ENCODE data around the gene TMEM59L.
A peak's percentile ranks its signal among the peaks of the same experiment; 100 is the strongest.

TMEM59L gene

GRCh38 chr19:18665771-18666202 lies 53.1 kb downstream of the TMEM59L start:
- no peak for DNase-seq
- Histone ChIP-seq H3K27ac (ENCODE audit: low read depth, low read length) (no peak overlapping the region), H2AK5ac (ENCODE audit: low read length) (no peak overlapping the region), H3K4me2 (ENCODE audit: low read length) (no peak overlapping the region), H2AFZ (ENCODE audit: insufficient read depth, low read length, poor library complexity) (no peak overlapping the region), H4K12ac (ENCODE audit: low read depth, low read length) (no peak overlapping the region), H3K79me2 (ENCODE audit: control insufficient read depth, insufficient read depth, low read length, poor library complexity) (no peaks in the 10 kb centered on the region), H3K9me3 (ENCODE audit: insufficient read depth, low read depth, low read length) (peaks cover 6% of the 10 kb centered on the region), H3K18ac (ENCODE audit: low read length) (no peak overlapping the region), H3K27me3 (ENCODE audit: insufficient read depth, low read length) (no peaks in the 10 kb centered on the region), H2BK120ac (ENCODE audit: insufficient read depth, low read length, poor library complexity) (no peak overlapping the region), H3K9ac (ENCODE audit: low read length) (no peak overlapping the region), H4K91ac (ENCODE audit: low read depth, low read length) (no peak overlapping the region), H3K79me1 (ENCODE audit: low read length) (no peaks in the 10 kb centered on the region), H3K14ac (ENCODE audit: low read length) (no peak overlapping the region), H3K36me3 (ENCODE audit: control insufficient read depth in 1 of 2, insufficient read depth in 2 of 2, low read length in 2 of 2) (peaks cover 12 to 13% of the 10 kb centered on the region in 2 experiments), H3K4me3 (ENCODE audit: low read depth, low read length) (no peak overlapping the region), H2BK5ac (ENCODE audit: low read depth, low read length, poor library complexity) (no peak overlapping the region), H3K4ac (ENCODE audit: low read depth, low read length) (no peak overlapping the region), H3K4me1 (ENCODE audit: control insufficient read depth in 1 of 2, insufficient read depth in 2 of 2, low read length in 2 of 2) (peaks cover 10 to 11% of the 10 kb centered on the region in 2 experiments), H2BK12ac (ENCODE audit: low read length) (no peak overlapping the region), H3K23ac (ENCODE audit: low read length) (no peak overlapping the region), H4K8ac (ENCODE audit: low read depth, low read length) (no peak overlapping the region)
- no CpG with 5 or more reads among the region's 22 CpGs for WGBS (ENCODE audit: extremely low coverage, insufficient coverage, insufficient read length)

DNA sequence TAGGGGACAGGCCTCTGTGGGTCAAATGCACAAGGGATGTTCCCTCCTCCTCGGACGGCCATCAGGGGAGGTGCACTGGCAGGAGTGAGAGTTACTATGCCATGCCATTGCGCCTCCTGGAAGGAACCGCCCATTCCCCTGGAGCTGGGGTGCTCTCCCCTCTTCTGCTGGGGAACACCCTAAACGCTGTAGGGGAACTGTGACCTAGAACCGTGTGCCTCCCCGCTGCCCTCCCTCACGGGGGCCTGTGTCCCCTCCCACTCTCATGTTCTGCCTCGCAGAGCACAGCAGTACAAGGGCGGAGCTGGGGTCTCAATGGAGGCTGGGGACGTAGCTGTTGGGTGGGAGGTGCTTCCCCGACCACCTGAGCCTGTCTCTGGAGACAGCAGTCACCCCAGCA lies 53.6 kb downstream of the TMEM59L start:
- no peak overlapping the region for H2BK5ac ChIP-seq (ENCODE audit: low read depth, low read length, poor library complexity)
- H4K8ac ChIP-seq (ENCODE audit: low read depth, low read length): no peak overlapping the region
- H3K23ac ChIP-seq (ENCODE audit: low read length): no peak overlapping the region
- H3K9me3 ChIP-seq (ENCODE audit: insufficient read depth, low read depth, low read length): peaks cover 6% of the 10 kb centered on the region
- no peak overlapping the region for H3K4ac ChIP-seq (ENCODE audit: low read depth, low read length)
- no peak overlapping the region for H3K14ac ChIP-seq (ENCODE audit: low read length)
- WGBS (ENCODE audit: extremely low coverage, insufficient coverage, insufficient read length): no CpG with 5 or more reads among the region's 12 CpGs
- H4K91ac ChIP-seq (ENCODE audit: low read depth, low read length): no peak overlapping the region
- H3K4me3 ChIP-seq (ENCODE audit: low read depth, low read length): no peak overlapping the region
- H3K79me2 ChIP-seq (ENCODE audit: control insufficient read depth, insufficient read depth, low read length, poor library complexity): no peaks in the 10 kb centered on the region
- H3K27me3 ChIP-seq (ENCODE audit: insufficient read depth, low read length): no peaks in the 10 kb centered on the region
- H3K4me2 ChIP-seq (ENCODE audit: low read length): no peak overlapping the region
- H2BK120ac ChIP-seq (ENCODE audit: insufficient read depth, low read length, poor library complexity): no peak overlapping the region
- peaks cover 12 to 13% of the 10 kb centered on the region in 2 experiments for H3K36me3 ChIP-seq (ENCODE audit: control insufficient read depth in 1 of 2, insufficient read depth in 2 of 2, low read length in 2 of 2)
- H3K18ac ChIP-seq (ENCODE audit: low read length): no peak overlapping the region
- no peak overlapping the region for H3K9ac ChIP-seq (ENCODE audit: low read length)
- H2BK12ac ChIP-seq (ENCODE audit: low read length): no peak overlapping the region
- no peak for DNase-seq
- H2AK5ac ChIP-seq (ENCODE audit: low read length): no peak overlapping the region
- H3K79me1 ChIP-seq (ENCODE audit: low read length): no peaks in the 10 kb centered on the region
- no peak overlapping the region for H2AFZ ChIP-seq (ENCODE audit: insufficient read depth, low read length, poor library complexity)
- peaks cover 10 to 11% of the 10 kb centered on the region in 2 experiments for H3K4me1 ChIP-seq (ENCODE audit: control insufficient read depth in 1 of 2, insufficient read depth in 2 of 2, low read length in 2 of 2)
- H4K12ac ChIP-seq (ENCODE audit: low read depth, low read length): no peak overlapping the region
- H3K27ac ChIP-seq (ENCODE audit: low read depth, low read length): no peak overlapping the region

DNA sequence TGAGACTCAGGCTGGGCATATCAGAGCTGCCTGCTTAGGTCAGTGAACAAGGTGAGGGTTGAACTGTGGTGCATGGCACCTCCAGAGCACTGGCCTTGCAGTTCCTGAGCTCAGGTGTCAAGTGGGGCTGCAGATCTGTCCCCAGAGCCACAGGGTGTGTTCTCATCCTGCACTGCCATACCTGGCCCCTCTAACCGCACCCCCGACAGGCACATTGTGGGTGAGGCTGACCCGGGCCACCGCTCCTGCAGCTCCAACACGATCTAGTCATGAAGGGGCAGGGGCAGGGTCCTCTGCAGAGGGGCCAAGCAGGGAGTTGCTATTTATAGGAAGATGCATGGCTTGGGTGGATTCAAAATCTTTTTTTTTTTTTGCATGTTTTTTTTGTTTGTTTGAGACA lies 54.1 kb downstream of the TMEM59L start:
- Histone ChIP-seq H2BK120ac (ENCODE audit: insufficient read depth, low read length, poor library complexity) (no peak overlapping the region), H3K4me3 (ENCODE audit: low read depth, low read length) (no peak overlapping the region), H3K4ac (ENCODE audit: low read depth, low read length) (no peak overlapping the region), H4K91ac (ENCODE audit: low read depth, low read length) (no peak overlapping the region), H3K23ac (ENCODE audit: low read length) (no peak overlapping the region), H3K9me3 (ENCODE audit: insufficient read depth, low read depth, low read length) (peaks cover 6% of the 10 kb centered on the region), H4K12ac (ENCODE audit: low read depth, low read length) (no peak overlapping the region), H3K4me2 (ENCODE audit: low read length) (no peak overlapping the region), H3K27me3 (ENCODE audit: insufficient read depth, low read length) (no peaks in the 10 kb centered on the region), H2BK12ac (ENCODE audit: low read length) (no peak overlapping the region), H3K4me1 (ENCODE audit: control insufficient read depth in 1 of 2, insufficient read depth in 2 of 2, low read length in 2 of 2) (peaks cover 10 to 11% of the 10 kb centered on the region in 2 experiments), H2BK5ac (ENCODE audit: low read depth, low read length, poor library complexity) (no peak overlapping the region), H3K79me1 (ENCODE audit: low read length) (no peaks in the 10 kb centered on the region), H2AFZ (ENCODE audit: insufficient read depth, low read length, poor library complexity) (no peak overlapping the region), H3K9ac (ENCODE audit: low read length) (no peak overlapping the region), H3K27ac (ENCODE audit: low read depth, low read length) (no peak overlapping the region), H3K79me2 (ENCODE audit: control insufficient read depth, insufficient read depth, low read length, poor library complexity) (no peaks in the 10 kb centered on the region), H3K36me3 (ENCODE audit: control insufficient read depth in 1 of 2, insufficient read depth in 2 of 2, low read length in 2 of 2) (peaks cover 12 to 15% of the 10 kb centered on the region in 2 experiments), H3K18ac (ENCODE audit: low read length) (no peak overlapping the region), H4K8ac (ENCODE audit: low read depth, low read length) (no peak overlapping the region), H2AK5ac (ENCODE audit: low read length) (no peak overlapping the region), H3K14ac (ENCODE audit: low read length) (no peak overlapping the region)
- no CpG with 5 or more reads among the region's 5 CpGs for WGBS (ENCODE audit: extremely low coverage, insufficient coverage, insufficient read length)
- no peak for DNase-seq

DNA sequence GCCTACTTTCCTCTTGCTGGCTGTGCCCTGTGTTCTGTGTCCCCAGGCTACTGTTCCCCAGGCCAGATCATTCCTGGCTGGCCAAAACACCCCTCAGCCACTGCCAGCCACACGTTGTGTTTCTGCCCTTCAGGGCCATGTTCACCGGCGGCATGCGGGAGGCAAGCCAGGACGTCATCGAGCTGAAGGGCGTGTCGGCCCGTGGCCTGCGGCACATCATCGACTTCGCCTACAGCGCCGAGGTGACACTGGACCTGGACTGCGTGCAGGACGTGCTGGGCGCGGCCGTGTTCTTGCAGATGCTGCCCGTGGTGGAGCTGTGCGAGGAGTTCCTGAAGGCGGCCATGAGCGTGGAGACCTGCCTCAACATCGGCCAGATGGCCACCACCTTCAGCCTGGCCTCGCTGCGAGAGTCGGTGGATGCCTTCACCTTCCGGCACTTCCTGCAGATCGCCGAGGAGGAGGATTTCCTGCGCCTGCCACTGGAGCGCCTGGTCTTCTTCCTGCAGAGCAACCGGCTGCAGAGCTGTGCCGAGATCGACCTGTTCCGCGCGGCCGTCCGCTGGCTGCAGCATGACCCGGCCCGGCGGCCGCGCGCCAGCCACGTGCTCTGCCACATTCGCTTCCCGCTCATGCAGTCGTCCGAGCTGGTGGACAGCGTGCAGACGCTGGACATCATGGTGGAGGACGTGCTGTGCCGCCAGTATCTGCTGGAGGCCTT lies 55.0 kb downstream of the TMEM59L start:
- Histone ChIP-seq H2AFZ (ENCODE audit: insufficient read depth, low read length, poor library complexity) (no peak overlapping the region), H3K4me1 (ENCODE audit: control insufficient read depth in 1 of 2, insufficient read depth in 2 of 2, low read length in 2 of 2) (peaks cover 8 to 11% of the 10 kb centered on the region in 2 experiments), H2BK120ac (ENCODE audit: insufficient read depth, low read length, poor library complexity) (no peak overlapping the region), H3K79me1 (ENCODE audit: low read length) (no peaks in the 10 kb centered on the region), H3K4me2 (ENCODE audit: low read length) (no peak overlapping the region), H3K23ac (ENCODE audit: low read length) (no peak overlapping the region), H3K27ac (ENCODE audit: low read depth, low read length) (no peak overlapping the region), H3K4me3 (ENCODE audit: low read depth, low read length) (no peak overlapping the region), H3K9me3 (ENCODE audit: insufficient read depth, low read depth, low read length) (peaks cover 6% of the 10 kb centered on the region), H3K36me3 (ENCODE audit: control insufficient read depth in 1 of 2, insufficient read depth in 2 of 2, low read length in 2 of 2) (peaks cover 12 to 16% of the 10 kb centered on the region in 2 experiments), H2BK5ac (ENCODE audit: low read depth, low read length, poor library complexity) (no peak overlapping the region), H3K14ac (ENCODE audit: low read length) (no peak overlapping the region), H3K9ac (ENCODE audit: low read length) (no peak overlapping the region), H2AK5ac (ENCODE audit: low read length) (no peak overlapping the region), H3K27me3 (ENCODE audit: insufficient read depth, low read length) (no peaks in the 10 kb centered on the region), H4K91ac (ENCODE audit: low read depth, low read length) (no peak overlapping the region), H3K4ac (ENCODE audit: low read depth, low read length) (no peak overlapping the region), H3K18ac (ENCODE audit: low read length) (no peak overlapping the region), H2BK12ac (ENCODE audit: low read length) (no peak overlapping the region), H4K12ac (ENCODE audit: low read depth, low read length) (no peak overlapping the region), H3K79me2 (ENCODE audit: control insufficient read depth, insufficient read depth, low read length, poor library complexity) (no peaks in the 10 kb centered on the region), H4K8ac (ENCODE audit: low read depth, low read length) (no peak overlapping the region)
- DNase-seq: peak; percentile 97 to 98
- no CpG with 5 or more reads among the region's 55 CpGs for WGBS (ENCODE audit: extremely low coverage, insufficient coverage, insufficient read length)
